K562 (cell line): ENCODE measurements around the gene ADAM15. TPM values are rescaled to one million over a fixed set of nuclear protein-coding genes. Genes with fewer than 3 reads are reported as not detected.

Experiments
- CHCHD3 ChIP-seq: fragments of 250-450 bp; sonication (Bioruptor Pico); IDR thresholded peaks from 2 replicates; pipeline ENCODE4 v2.1.2; 2022; ENCODE audit warnings: mild to moderate bottlenecking
- NFE2 ChIP-seq: IDR thresholded peaks from 2 replicates; pipeline ENCODE4 v1.6.1; 2014; ENCODE audit warnings: antibody characterized with exemption, low read depth
- PATZ1 ChIP-seq: fragments of 250-450 bp; sonication (Bioruptor Pico); IDR thresholded peaks from 2 replicates; pipeline ENCODE4 v1.5.0; 2020; ENCODE audit warnings: mild to moderate bottlenecking, borderline replicate concordance
- REST ChIP-seq, 2 experiments: fragments of 450-650 bp; formaldehyde crosslinking in 1 of 2; IDR thresholded peaks; 2 replicates each; pipeline versions ENCODE4 v1.4.0 to v1.6.1; 2014 to 2020; ENCODE audit warnings: mild to moderate bottlenecking in 2 of 2, borderline replicate concordance in 1 of 2, low read depth in 1 of 2
- ZBTB12 ChIP-seq: fragments of 250-450 bp; sonication (Bioruptor Pico); IDR thresholded peaks from 2 replicates; pipeline ENCODE4 v1.4.0; 2020
- ZEB2 ChIP-seq: fragments of 450-650 bp; IDR thresholded peaks from 2 replicates; pipeline ENCODE4 v1.6.1; 2016
- polyA plus RNA-seq, 8 experiments: library from polyadenylated mRNA; depleted of rRNA in 4 of 8; stranded (reverse) in 5 of 8; unstranded in 3 of 8; fragments of >200 nt; fragmentation: Nextera tagmentation in 2 of 8; fragmentation: Illumina TruSeq in 1 of 8; extraction: Ambion mirVana in 2 of 8; extraction: Trizol in 1 of 8; gene quantifications; 2 replicates each; pipeline versions ENCODE4 v1.2.1 to v1.2.3, GENCODE V29; 2011 to 2014; ENCODE audit warnings: inconsistent platforms in 1 of 8, missing spikeins in 1 of 8
- total RNA-seq, 7 experiments: library from RNA; depleted of rRNA in 6 of 7; stranded (reverse); fragments of >200 nt in 6 of 7; fragmentation: Illumina TruSeq in 2 of 7; extraction: Trizol in 2 of 7; gene quantifications; 2 replicates each; pipeline versions ENCODE4 v1.2.1 to v1.2.3, GENCODE V29; 2011 to 2021; ENCODE audit warnings: low replicate concordance in 1 of 7

ADAM15 gene
- total and polyA plus RNA-seq, 9 of the 15 experiments (the other 6 are each of a cell fraction or from before 2014, with no cell fraction given), result 0.69 to 72.3 (median 32.8) TPM

- TF ChIP-seq ZBTB12 (CRISPR knock-in tag), result no peak
- TF ChIP-seq NFE2, result no peak
- TF ChIP-seq ZEB2, result peak; percentile 78
- TF ChIP-seq REST (IDR thresholded peaks at IDR 0.05; ENCODE audit: borderline replicate concordance), result peak; percentile 47
- no peak for TF ChIP-seq REST (CRISPR knock-in tag; IDR thresholded peaks at IDR 0.05; ENCODE audit: low read depth)
- no peak for TF ChIP-seq CHCHD3
- no peak for TF ChIP-seq PATZ1 (CRISPR knock-in tag)
Observed at GRCh38 chr1:155077346-155077745, 26.2 kb downstream of the ADAM15 start (continued).
